Measurements from ENCODE around the gene ZFPM1.
A peak's percentile ranks its signal among the peaks of the same experiment; 100 is the strongest.

The ZFPM1 gene

DNA sequence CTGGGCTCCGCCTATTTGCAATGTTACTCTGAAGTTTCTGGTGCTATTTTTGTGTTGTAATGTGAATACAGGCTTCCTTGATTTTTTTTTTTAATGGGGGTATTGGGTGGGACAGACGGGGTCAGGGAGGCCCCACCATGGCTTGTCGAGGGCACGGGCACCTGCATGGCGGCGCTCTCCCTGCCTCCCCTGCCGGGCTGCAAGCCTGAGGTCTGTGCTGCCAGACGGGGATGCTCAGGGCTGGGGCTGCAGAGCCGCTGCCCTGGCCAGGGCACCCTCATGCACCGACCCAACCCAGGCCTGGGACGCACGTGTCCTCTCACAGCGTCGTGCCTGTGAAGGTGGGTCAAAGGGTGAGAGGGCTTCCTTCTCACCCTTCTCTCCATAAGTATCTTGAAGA lies 13.0 kb upstream of the ZFPM1 start:
- no peaks in the 10 kb centered on the region for H3K9me3 ChIP-seq (ENCODE audit: control insufficient read depth in 2 of 2, low read length in 2 of 2)
- peaks cover 3 to 6% of the 10 kb centered on the region in 2 donors for H3K4me1 ChIP-seq (ENCODE audit: control insufficient read depth in 2 of 2, insufficient read depth in 2 of 2, low read length in 2 of 2)
- H3K4me3 ChIP-seq (ENCODE audit: low read length in 2 of 2): no peak overlapping the region
- no peak overlapping the region for H3K9ac ChIP-seq (ENCODE audit: low read depth in 1 of 2, low read length in 2 of 2)
- H3K27me3 ChIP-seq (ENCODE audit: control insufficient read depth in 2 of 2, insufficient read depth in 2 of 2, low read length in 2 of 2): peaks cover 2% of the 10 kb centered on the region in 2 donors
- H3K36me3 ChIP-seq (ENCODE audit: control insufficient read depth in 2 of 2, insufficient read depth in 2 of 2, low read length in 2 of 2): no peaks in the 10 kb centered on the region
- no peak overlapping the region for H3K27ac ChIP-seq (ENCODE audit: low read depth in 2 of 2, low read length in 2 of 2)

DNA sequence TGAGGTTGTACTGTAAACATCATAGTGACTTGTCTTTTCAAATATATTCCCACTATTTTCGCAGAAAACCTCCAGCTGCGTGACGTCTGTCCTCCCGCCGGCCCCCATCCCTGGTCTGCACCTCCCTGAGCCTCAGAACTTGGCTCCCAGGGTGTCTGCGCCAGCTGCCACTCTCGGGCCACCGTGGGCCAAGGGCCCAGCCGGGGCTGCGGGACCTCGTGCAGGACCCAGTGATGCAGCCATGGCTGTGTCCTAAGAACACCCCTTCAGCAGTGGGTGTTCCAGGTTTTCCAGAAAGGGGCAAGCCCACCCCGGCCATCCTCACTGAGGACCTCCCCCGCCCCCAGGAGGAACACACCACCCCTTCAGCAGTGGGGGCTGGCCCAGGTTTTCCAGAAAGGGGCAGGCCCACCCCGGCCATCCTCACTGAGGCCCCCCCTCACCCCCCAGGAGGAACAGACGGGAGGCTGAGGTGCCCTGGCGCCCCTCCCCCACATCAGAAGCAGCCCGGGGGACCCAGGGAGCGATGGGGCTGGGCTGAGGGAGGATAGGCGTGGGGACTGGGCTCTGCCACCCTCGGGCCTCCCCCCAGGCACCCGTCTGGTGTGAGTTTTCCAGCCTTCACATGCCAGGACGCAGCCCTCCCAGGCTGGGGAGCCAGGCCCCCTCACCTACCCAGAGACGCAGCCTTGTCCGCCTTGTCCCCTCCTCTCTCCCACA lies 12.2 kb upstream of the ZFPM1 start:
- H3K9ac ChIP-seq (ENCODE audit: low read depth in 1 of 2, low read length in 2 of 2): no peak overlapping the region
- H3K4me3 ChIP-seq (ENCODE audit: low read length in 2 of 2): no peak overlapping the region
- no peaks in the 10 kb centered on the region for H3K9me3 ChIP-seq (ENCODE audit: control insufficient read depth in 2 of 2, low read length in 2 of 2)
- no peaks in the 10 kb centered on the region for H3K36me3 ChIP-seq (ENCODE audit: control insufficient read depth in 2 of 2, insufficient read depth in 2 of 2, low read length in 2 of 2)
- peaks cover 2% of the 10 kb centered on the region in 2 donors for H3K27me3 ChIP-seq (ENCODE audit: control insufficient read depth in 2 of 2, insufficient read depth in 2 of 2, low read length in 2 of 2)
- no peak overlapping the region for H3K27ac ChIP-seq (ENCODE audit: low read depth in 2 of 2, low read length in 2 of 2)
- H3K4me1 ChIP-seq (ENCODE audit: control insufficient read depth in 2 of 2, insufficient read depth in 2 of 2, low read length in 2 of 2): peaks cover 3 to 6% of the 10 kb centered on the region in 2 donors

DNA sequence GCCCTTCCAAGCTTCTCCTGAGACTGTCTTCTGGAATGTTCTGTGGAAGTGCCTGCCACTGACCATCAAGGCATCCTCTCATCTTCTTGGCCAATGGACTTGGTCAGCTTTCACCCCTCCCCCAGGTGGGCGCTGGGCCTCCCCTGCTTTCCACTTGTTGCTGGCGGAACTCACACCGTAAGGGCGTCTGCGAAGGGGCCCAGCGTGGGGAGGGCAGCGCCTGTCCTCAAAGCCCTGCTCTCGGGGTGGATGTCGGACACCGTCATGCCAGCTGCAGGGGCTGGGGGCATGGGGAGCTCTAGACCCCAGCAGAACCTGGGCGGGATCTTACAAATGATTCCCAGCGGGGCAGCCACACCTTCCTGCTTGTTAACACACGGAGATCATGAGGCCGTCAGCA lies 11.6 kb upstream of the ZFPM1 start:
- H3K9ac ChIP-seq (ENCODE audit: low read depth in 1 of 2, low read length in 2 of 2): no peak overlapping the region
- H3K27ac ChIP-seq (ENCODE audit: low read depth in 2 of 2, low read length in 2 of 2): no peak overlapping the region
- H3K9me3 ChIP-seq (ENCODE audit: control insufficient read depth in 2 of 2, low read length in 2 of 2): no peaks in the 10 kb centered on the region
- H3K4me3 ChIP-seq (ENCODE audit: low read length in 2 of 2): no peak overlapping the region
- H3K36me3 ChIP-seq (ENCODE audit: control insufficient read depth in 2 of 2, insufficient read depth in 2 of 2, low read length in 2 of 2): no peaks in the 10 kb centered on the region
- H3K27me3 ChIP-seq (ENCODE audit: control insufficient read depth in 2 of 2, insufficient read depth in 2 of 2, low read length in 2 of 2): peaks cover 2% of the 10 kb centered on the region in 2 donors
- H3K4me1 ChIP-seq (ENCODE audit: control insufficient read depth in 2 of 2, insufficient read depth in 2 of 2, low read length in 2 of 2): peaks cover 3 to 6% of the 10 kb centered on the region in 2 donors

DNA sequence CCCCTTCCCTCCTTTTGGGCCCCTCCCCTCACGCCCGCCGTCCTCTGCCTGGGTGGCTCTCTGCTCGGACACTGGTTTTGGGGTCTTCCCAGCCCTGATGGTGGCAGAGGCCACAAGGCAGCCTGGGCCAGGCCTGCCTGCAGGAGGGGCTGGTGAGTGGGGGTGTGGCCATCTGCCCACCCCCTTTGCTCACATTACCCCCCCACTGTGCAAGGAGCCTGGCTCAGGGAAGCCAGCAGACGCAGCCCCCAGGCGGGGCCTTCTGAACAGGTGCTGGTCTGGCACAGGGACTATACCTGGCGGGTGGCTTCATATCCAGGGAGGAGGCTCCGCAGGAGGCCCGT lies 10.7 kb upstream of the ZFPM1 start:
- no peaks in the 10 kb centered on the region for H3K9me3 ChIP-seq (ENCODE audit: control insufficient read depth in 2 of 2, low read length in 2 of 2)
- no peak overlapping the region for H3K4me3 ChIP-seq (ENCODE audit: low read length in 2 of 2)
- no peaks in the 10 kb centered on the region for H3K36me3 ChIP-seq (ENCODE audit: control insufficient read depth in 2 of 2, insufficient read depth in 2 of 2, low read length in 2 of 2)
- H3K4me1 ChIP-seq (ENCODE audit: control insufficient read depth in 2 of 2, insufficient read depth in 2 of 2, low read length in 2 of 2): peaks cover 3 to 6% of the 10 kb centered on the region in 2 donors
- H3K27ac ChIP-seq (ENCODE audit: low read depth in 2 of 2, low read length in 2 of 2): no peak overlapping the region
- H3K27me3 ChIP-seq (ENCODE audit: control insufficient read depth in 2 of 2, insufficient read depth in 2 of 2, low read length in 2 of 2): peaks cover 2% of the 10 kb centered on the region in 2 donors
- no peak overlapping the region for H3K9ac ChIP-seq (ENCODE audit: low read depth in 1 of 2, low read length in 2 of 2)

DNA sequence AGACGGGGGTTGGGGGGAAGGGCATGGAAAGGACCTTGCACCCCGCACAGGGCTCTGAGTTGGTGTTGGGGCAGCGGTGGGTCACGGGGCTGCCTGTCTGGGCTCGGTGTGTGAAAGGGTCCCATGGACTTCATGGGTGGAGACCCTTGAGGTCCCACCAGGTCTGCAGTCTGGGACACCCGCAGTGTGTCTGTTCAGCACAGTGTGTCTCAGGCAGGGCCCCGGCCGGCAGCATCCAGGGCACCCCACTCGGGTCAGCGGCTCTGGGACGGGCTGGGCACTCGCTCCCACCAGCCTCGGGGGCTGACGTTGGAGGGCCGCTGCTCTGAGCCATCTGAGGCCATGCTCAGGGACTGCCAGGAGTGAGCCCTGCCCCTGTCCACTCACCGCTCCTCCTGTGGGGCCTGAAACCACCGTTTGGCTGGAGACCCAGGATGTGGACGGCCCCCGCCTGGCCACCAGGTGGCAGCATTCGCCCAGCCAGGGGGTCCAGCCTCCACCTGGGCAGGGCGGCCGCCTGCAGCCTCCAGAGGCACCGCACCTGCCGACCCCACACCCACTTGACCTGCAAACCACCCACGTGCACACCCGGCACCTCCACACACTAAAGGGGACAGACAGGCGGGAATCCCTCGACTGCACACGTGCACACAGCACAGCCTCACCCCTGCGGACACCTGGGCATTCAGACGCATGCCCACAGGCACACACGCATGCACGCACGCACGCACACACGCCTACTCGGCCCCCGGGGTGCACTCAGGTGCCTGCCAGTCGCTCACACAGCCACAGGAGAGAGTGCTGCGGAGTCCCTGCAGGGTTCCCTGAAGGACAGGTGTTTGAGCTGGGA lies 10.1 kb upstream of the ZFPM1 start:
- Histone ChIP-seq H3K4me1 (ENCODE audit: control insufficient read depth in 2 of 2, insufficient read depth in 2 of 2, low read length in 2 of 2) (peaks cover 3 to 6% of the 10 kb centered on the region in 2 donors), H3K27me3 (ENCODE audit: control insufficient read depth in 2 of 2, insufficient read depth in 2 of 2, low read length in 2 of 2) (peaks cover 2% of the 10 kb centered on the region in 2 donors), H3K9me3 (ENCODE audit: control insufficient read depth in 2 of 2, low read length in 2 of 2) (no peaks in the 10 kb centered on the region), H3K36me3 (ENCODE audit: control insufficient read depth in 2 of 2, insufficient read depth in 2 of 2, low read length in 2 of 2) (no peaks in the 10 kb centered on the region), H3K9ac (ENCODE audit: low read depth in 1 of 2, low read length in 2 of 2) (no peak overlapping the region), H3K4me3 (ENCODE audit: low read length in 2 of 2) (peak overlapping the region in 1 of 2 donors; percentile 1), H3K27ac (ENCODE audit: low read depth in 2 of 2, low read length in 2 of 2) (no peak overlapping the region)

DNA sequence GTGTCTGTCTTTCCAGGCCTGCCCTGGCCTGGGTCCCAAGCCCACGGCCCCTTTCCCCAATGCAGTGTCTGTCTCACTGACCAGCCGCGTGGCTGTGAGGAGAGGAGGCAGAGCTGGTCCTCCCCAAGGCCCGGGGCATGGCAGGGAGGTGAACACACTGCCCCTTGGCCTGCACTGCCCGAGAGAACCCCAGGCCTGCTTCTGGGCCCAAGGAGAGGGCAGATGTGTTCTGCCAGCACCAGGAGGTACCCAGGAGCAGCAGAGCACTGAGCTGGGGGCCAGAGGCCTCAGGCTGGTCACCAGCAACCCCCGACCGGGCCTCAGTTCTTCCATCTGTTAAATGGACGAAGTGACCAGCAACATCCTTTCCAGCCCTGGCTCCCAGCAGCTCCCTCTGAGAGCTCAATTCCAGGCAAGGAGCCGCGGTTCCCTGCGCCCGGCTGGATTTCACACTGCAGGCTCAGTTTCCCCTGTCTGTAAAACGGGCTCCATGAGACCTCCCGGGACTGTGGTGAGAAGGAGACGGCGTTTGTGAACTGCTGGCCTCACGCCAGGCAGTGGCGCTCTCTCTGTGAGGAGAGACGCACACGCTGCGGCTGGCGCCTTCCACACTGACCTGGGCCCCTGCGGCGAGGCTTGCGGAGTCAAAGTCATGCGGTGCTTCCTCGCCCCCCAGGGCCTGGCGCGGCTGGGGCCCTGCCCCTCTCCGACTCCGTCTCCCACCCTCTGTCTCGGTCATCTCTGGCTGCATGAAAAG lies 8.1 kb upstream of the ZFPM1 start:
- H3K27ac ChIP-seq (ENCODE audit: low read depth in 2 of 2, low read length in 2 of 2): no peak overlapping the region
- no peak overlapping the region for H3K4me3 ChIP-seq (ENCODE audit: low read length in 2 of 2)

DNA sequence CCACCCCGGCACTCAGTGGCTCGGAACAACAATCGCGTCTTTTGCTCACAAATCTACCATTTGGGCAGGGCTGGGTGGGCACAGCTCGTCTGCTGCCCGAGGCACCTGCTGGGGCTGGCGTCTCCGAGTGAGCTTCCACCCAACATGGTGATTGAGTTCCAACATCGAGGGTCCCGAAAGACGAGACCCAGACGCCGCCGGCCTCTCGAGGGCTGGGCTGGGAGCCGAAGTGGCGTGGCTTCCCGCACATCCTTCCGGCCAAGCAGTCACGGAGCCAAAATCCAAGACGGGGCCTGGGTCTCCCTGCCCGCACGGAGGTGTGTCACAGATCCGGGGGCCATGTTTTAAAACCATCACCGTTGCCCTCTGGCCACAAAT lies 7.5 kb upstream of the ZFPM1 start:
- no peaks in the 10 kb centered on the region for H3K36me3 ChIP-seq (ENCODE audit: control insufficient read depth in 2 of 2, insufficient read depth in 2 of 2, low read length in 2 of 2)
- no peaks in the 10 kb centered on the region for H3K9me3 ChIP-seq (ENCODE audit: control insufficient read depth in 2 of 2, low read length in 2 of 2)
- H3K27me3 ChIP-seq (ENCODE audit: control insufficient read depth in 2 of 2, insufficient read depth in 2 of 2, low read length in 2 of 2): peaks cover 2% of the 10 kb centered on the region in 2 donors
- H3K9ac ChIP-seq (ENCODE audit: low read depth in 1 of 2, low read length in 2 of 2): no peak overlapping the region
- H3K27ac ChIP-seq (ENCODE audit: low read depth in 2 of 2, low read length in 2 of 2): no peak overlapping the region
- H3K4me1 ChIP-seq (ENCODE audit: control insufficient read depth in 2 of 2, insufficient read depth in 2 of 2, low read length in 2 of 2): peaks cover 10 to 14% of the 10 kb centered on the region in 2 donors
- no peak overlapping the region for H3K4me3 ChIP-seq (ENCODE audit: low read length in 2 of 2)

More for the DNA sequence above, 8.1 kb upstream of the ZFPM1 start:
- Histone ChIP-seq H3K27me3 (ENCODE audit: control insufficient read depth in 2 of 2, insufficient read depth in 2 of 2, low read length in 2 of 2) (peaks cover 2% of the 10 kb centered on the region in 2 donors), H3K9me3 (ENCODE audit: control insufficient read depth in 2 of 2, low read length in 2 of 2) (no peaks in the 10 kb centered on the region), H3K36me3 (ENCODE audit: control insufficient read depth in 2 of 2, insufficient read depth in 2 of 2, low read length in 2 of 2) (no peaks in the 10 kb centered on the region), H3K9ac (ENCODE audit: low read depth in 1 of 2, low read length in 2 of 2) (no peak overlapping the region), H3K4me1 (ENCODE audit: control insufficient read depth in 2 of 2, insufficient read depth in 2 of 2, low read length in 2 of 2) (peaks cover 10 to 14% of the 10 kb centered on the region in 2 donors)

DNA sequence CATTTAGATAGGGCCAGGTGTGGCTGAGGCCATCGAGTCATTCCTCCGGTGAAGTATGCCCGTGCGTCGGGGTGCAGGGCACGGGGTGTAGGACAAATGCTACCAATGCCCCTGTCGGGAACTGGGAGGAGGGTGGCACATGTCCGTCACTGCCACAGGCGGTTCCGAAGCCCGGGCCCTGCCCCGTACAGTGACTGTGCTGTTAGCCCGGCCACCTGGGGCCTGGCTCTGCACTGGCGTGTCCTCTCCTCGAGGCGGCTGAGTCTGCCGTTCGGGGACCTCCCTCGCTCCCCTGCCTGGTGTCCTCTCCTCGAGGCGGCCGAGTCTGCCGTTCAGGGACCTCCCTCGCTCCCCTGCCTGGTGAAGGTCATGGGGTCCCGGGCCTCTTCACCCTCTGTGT lies 7.0 kb upstream of the ZFPM1 start:
- Histone ChIP-seq H3K9me3 (ENCODE audit: control insufficient read depth in 2 of 2, low read length in 2 of 2) (no peaks in the 10 kb centered on the region), H3K4me3 (ENCODE audit: low read length in 2 of 2) (no peak overlapping the region), H3K36me3 (ENCODE audit: control insufficient read depth in 2 of 2, insufficient read depth in 2 of 2, low read length in 2 of 2) (no peaks in the 10 kb centered on the region), H3K27ac (ENCODE audit: low read depth in 2 of 2, low read length in 2 of 2) (no peak overlapping the region), H3K4me1 (ENCODE audit: control insufficient read depth in 2 of 2, insufficient read depth in 2 of 2, low read length in 2 of 2) (peaks cover 10 to 14% of the 10 kb centered on the region in 2 donors), H3K27me3 (ENCODE audit: control insufficient read depth in 2 of 2, insufficient read depth in 2 of 2, low read length in 2 of 2) (peaks cover 2% of the 10 kb centered on the region in 2 donors), H3K9ac (ENCODE audit: low read depth in 1 of 2, low read length in 2 of 2) (no peak overlapping the region)

DNA sequence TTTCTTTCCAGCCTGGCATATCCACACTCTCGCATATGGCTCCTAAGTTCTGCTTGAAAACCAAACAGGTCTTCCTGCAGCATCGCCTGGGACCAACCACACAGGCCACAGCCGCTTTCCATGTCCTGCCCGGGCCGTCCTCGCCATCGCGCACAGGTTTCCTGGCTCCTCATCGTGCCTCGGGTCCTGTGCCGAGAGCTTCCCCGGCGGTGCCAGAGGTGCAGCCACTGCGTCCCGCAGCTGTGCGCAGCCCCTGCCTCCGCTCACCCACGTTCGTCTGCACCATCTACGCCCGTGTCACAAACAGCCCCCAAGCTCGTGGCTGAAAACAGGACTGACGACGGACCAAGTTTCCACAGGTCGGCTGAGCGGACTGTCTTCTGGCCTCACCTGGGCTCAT lies 6.3 kb upstream of the ZFPM1 start:
- peaks cover 0 to 2% of the 10 kb centered on the region in 2 donors for H3K27me3 ChIP-seq (ENCODE audit: control insufficient read depth in 2 of 2, insufficient read depth in 2 of 2, low read length in 2 of 2)
- no peak overlapping the region for H3K4me3 ChIP-seq (ENCODE audit: low read length in 2 of 2)
- H3K36me3 ChIP-seq (ENCODE audit: control insufficient read depth in 2 of 2, insufficient read depth in 2 of 2, low read length in 2 of 2): no peaks in the 10 kb centered on the region
- H3K9me3 ChIP-seq (ENCODE audit: control insufficient read depth in 2 of 2, low read length in 2 of 2): no peaks in the 10 kb centered on the region
- H3K9ac ChIP-seq (ENCODE audit: low read depth in 1 of 2, low read length in 2 of 2): no peak overlapping the region
- H3K27ac ChIP-seq (ENCODE audit: low read depth in 2 of 2, low read length in 2 of 2): no peak overlapping the region
- H3K4me1 ChIP-seq (ENCODE audit: control insufficient read depth in 2 of 2, insufficient read depth in 2 of 2, low read length in 2 of 2): peaks cover 10 to 14% of the 10 kb centered on the region in 2 donors

DNA sequence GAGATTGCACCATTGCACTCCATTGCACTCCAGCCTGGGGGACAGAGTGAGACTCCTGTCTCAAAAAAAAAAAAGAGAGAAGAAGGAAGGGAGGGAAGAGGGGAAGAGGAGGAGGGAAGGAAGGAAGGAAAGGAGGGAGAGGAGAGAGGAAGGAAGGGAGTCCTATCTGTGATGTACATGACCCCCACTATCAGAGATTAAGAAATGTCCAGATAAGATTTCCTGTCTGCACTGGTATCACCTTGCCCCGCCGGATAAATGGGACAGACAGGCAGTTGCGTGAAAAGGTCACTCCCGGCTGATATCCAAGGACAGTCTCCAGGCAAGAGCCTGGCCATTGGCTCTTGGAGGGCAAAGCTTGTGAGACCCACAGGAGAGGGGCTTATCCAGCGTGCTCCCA lies 5.2 kb upstream of the ZFPM1 start:
- no peak overlapping the region for H3K4me3 ChIP-seq (ENCODE audit: low read length in 2 of 2)
- peaks cover 0 to 2% of the 10 kb centered on the region in 2 donors for H3K27me3 ChIP-seq (ENCODE audit: control insufficient read depth in 2 of 2, insufficient read depth in 2 of 2, low read length in 2 of 2)
- no peak overlapping the region for H3K9ac ChIP-seq (ENCODE audit: low read depth in 1 of 2, low read length in 2 of 2)
- H3K36me3 ChIP-seq (ENCODE audit: control insufficient read depth in 2 of 2, insufficient read depth in 2 of 2, low read length in 2 of 2): no peaks in the 10 kb centered on the region
- H3K9me3 ChIP-seq (ENCODE audit: control insufficient read depth in 2 of 2, low read length in 2 of 2): no peaks in the 10 kb centered on the region
- no peak overlapping the region for H3K27ac ChIP-seq (ENCODE audit: low read depth in 2 of 2, low read length in 2 of 2)
- H3K4me1 ChIP-seq (ENCODE audit: control insufficient read depth in 2 of 2, insufficient read depth in 2 of 2, low read length in 2 of 2): peaks cover 17 to 23% of the 10 kb centered on the region in 2 donors

Data from mucosa of rectum (tissue), 2 donors.